HUDEP-2 (cell line): ENCODE data around the gene PRKCSH.
"Not testable (repeated sequence)": the region's sequence is repeated elsewhere in the genome, so short reads cannot be mapped to it uniquely, and the experiment has no call there.

Source experiments
- DNase-seq, 76 experiments: peaks; one replicate each; lab custom pipeline; 2025; ENCODE audit not compliant: unreplicated experiment in 76 of 76; lab: John Stamatoyannopoulos, UW

The PRKCSH gene

GRCh38 chr19:11468266-11468845 lies 32.9 kb downstream of the PRKCSH start:
- not testable (repeated sequence) for DNase-seq

GRCh38 chr19:11473725-11474124 lies 38.3 kb downstream of the PRKCSH start:
- no peak for DNase-seq

- DNase-seq = not testable (repeated sequence)
These were observed 39.9 kb downstream of the PRKCSH start for GRCh38 chr19:11475343-11475742.

- DNase-seq = no peak
These were observed 40.4 kb downstream of the PRKCSH start for GRCh38 chr19:11475861-11476260.

- DNase-seq = peak in 37 of 76 experiments; percentile 8 to 62 (median 30)
These were observed 43.0 kb downstream of the PRKCSH start for GRCh38 chr19:11478167-11479089.

- DNase-seq = peak in 49 of 76 experiments; percentile 11 to 69 (median 38)
These were observed 43.9 kb downstream of the PRKCSH start for GRCh38 chr19:11479090-11479897.

- DNase-seq = no peak
These were observed 44.7 kb downstream of the PRKCSH start for GRCh38 chr19:11479898-11480714.

- DNase-seq = no peak
These were observed 45.5 kb downstream of the PRKCSH start, which contains the start of gene ELAVL3 for GRCh38 chr19:11480715-11481533. Gene ELAVL3 (minus strand): TSS chr19:11481046. CDS start chr19:11480608, 438 bp downstream.

GRCh38 chr19:11481534-11482383 lies 46.3 kb downstream of the PRKCSH start:
- DNase-seq = peak in 75 of 76 experiments; percentile 50 to 98 (median 95)

- DNase-seq = peak in 73 of 76 experiments; percentile 40 to 95 (median 88)
These were observed 47.1 kb downstream of the PRKCSH start for GRCh38 chr19:11482384-11483050.

GRCh38 chr19:11483366-11484111 lies 48.1 kb downstream of the PRKCSH start:
- no peak for DNase-seq

- DNase-seq = no peak
These were observed 49.9 kb downstream of the PRKCSH start for GRCh38 chr19:11485245-11485837.

GRCh38 chr19:11486661-11487503 lies 51.4 kb downstream of the PRKCSH start:
- no peak for DNase-seq

GRCh38 chr19:11489378-11489777 lies 53.9 kb downstream of the PRKCSH start:
- DNase-seq = no peak

- no peak for DNase-seq
These were observed 59.3 kb downstream of the PRKCSH start for GRCh38 chr19:11494634-11495285.
